ENCODE measurements around the gene ARL14EP. TPM values are rescaled to one million over a fixed set of nuclear protein-coding genes. Genes with fewer than 3 reads are reported as not detected.

Gene ARL14EP
- total RNA-seq, 2 donors from 2014 or later, result 13.7 to 14.9 TPM

GRCh38 chr11:30350384-30350783, 27.5 kb downstream of the ARL14EP start:
- H3K27ac ChIP-seq, result no peak overlapping the region
- intact Hi-C loops (cut with DNase I), result no loop called here
- H3K27me3 ChIP-seq, result no peaks in the 10 kb centered on the region
- H3K36me3 ChIP-seq, result no peaks in the 10 kb centered on the region
- no peak for TF ChIP-seq CTCF (IDR thresholded peaks at IDR 0.05)
- no peaks in the 10 kb centered on the region for H3K9me3 ChIP-seq
- no peaks in the 10 kb centered on the region for H3K4me1 ChIP-seq
- H3K4me3 ChIP-seq, result no peak overlapping the region
- H3K9ac ChIP-seq (ENCODE audit: low read depth in 2 of 2, low read length in 2 of 2), result no peak overlapping the region
- no peak for DNase-seq

- Histone ChIP-seq H3K27ac (no peak overlapping the region), H3K9ac (ENCODE audit: low read depth in 2 of 2, low read length in 2 of 2) (no peak overlapping the region), H3K36me3 (no peaks in the 10 kb centered on the region), H3K4me1 (no peaks in the 10 kb centered on the region), H3K27me3 (no peaks in the 10 kb centered on the region), H3K4me3 (no peak overlapping the region), H3K9me3 (no peaks in the 10 kb centered on the region)
- no peak for DNase-seq
- intact Hi-C loops (cut with DNase I), result no loop called here
- TF ChIP-seq CTCF (IDR thresholded peaks at IDR 0.05), result no peak
Observed at GRCh38 chr11:30351061-30351460, 28.2 kb downstream of the ARL14EP start.

GRCh38 chr11:30356391-30356790, 33.5 kb downstream of the ARL14EP start:
- H3K4me1 ChIP-seq, result no peaks in the 10 kb centered on the region

GRCh38 chr11:30357872-30358271, 35.0 kb downstream of the ARL14EP start:
- Histone ChIP-seq H3K9me3 (no peaks in the 10 kb centered on the region), H3K36me3 (no peaks in the 10 kb centered on the region)
- DNase-seq, result no peak

More at GRCh38 chr11:30356391-30356790, 33.5 kb downstream of the ARL14EP start:
- intact Hi-C loops (cut with DNase I), result no loop called here
- no peak overlapping the region for H3K4me3 ChIP-seq
- no peaks in the 10 kb centered on the region for H3K36me3 ChIP-seq
- no peak overlapping the region for H3K27ac ChIP-seq
- H3K9ac ChIP-seq (ENCODE audit: low read depth in 2 of 2, low read length in 2 of 2), result no peak overlapping the region
- H3K9me3 ChIP-seq, result no peaks in the 10 kb centered on the region
- no peaks in the 10 kb centered on the region for H3K27me3 ChIP-seq
- DNase-seq, result no peak
- TF ChIP-seq CTCF (IDR thresholded peaks at IDR 0.05), result no peak

GRCh38 chr11:30358536-30358935, 35.6 kb downstream of the ARL14EP start:
- Histone ChIP-seq H3K27me3 (no peaks in the 10 kb centered on the region), H3K4me3 (no peak overlapping the region), H3K27ac (no peak overlapping the region), H3K9ac (ENCODE audit: low read depth in 2 of 2, low read length in 2 of 2) (no peak overlapping the region), H3K36me3 (no peaks in the 10 kb centered on the region), H3K4me1 (no peaks in the 10 kb centered on the region), H3K9me3 (no peaks in the 10 kb centered on the region)
- no peak for DNase-seq
- intact Hi-C loops (cut with DNase I), result no loop called here
- no peak for TF ChIP-seq CTCF (IDR thresholded peaks at IDR 0.05)

More at GRCh38 chr11:30357872-30358271, 35.0 kb downstream of the ARL14EP start:
- H3K4me3 ChIP-seq, result no peak overlapping the region
- TF ChIP-seq CTCF (IDR thresholded peaks at IDR 0.05), result no peak
- no peaks in the 10 kb centered on the region for H3K4me1 ChIP-seq
- no peak overlapping the region for H3K9ac ChIP-seq (ENCODE audit: low read depth in 2 of 2, low read length in 2 of 2)
- H3K27me3 ChIP-seq, result no peaks in the 10 kb centered on the region
- intact Hi-C loops (cut with DNase I), result no loop called here
- no peak overlapping the region for H3K27ac ChIP-seq

- DNase-seq, result no peak
- no peak overlapping the region for H3K27ac ChIP-seq
- intact Hi-C loops (cut with DNase I), result no loop called here
Observed at GRCh38 chr11:30360741-30361140, 37.8 kb downstream of the ARL14EP start.

More at GRCh38 chr11:30360741-30361140, 37.8 kb downstream of the ARL14EP start:
- Histone ChIP-seq H3K27me3 (no peaks in the 10 kb centered on the region), H3K9me3 (no peaks in the 10 kb centered on the region), H3K4me3 (no peak overlapping the region), H3K9ac (ENCODE audit: low read depth in 2 of 2, low read length in 2 of 2) (no peak overlapping the region), H3K36me3 (no peaks in the 10 kb centered on the region), H3K4me1 (no peaks in the 10 kb centered on the region)
- no peak for TF ChIP-seq CTCF (IDR thresholded peaks at IDR 0.05)
